Skeletal muscle tissue (tissue), 4 donors: Measurements from ENCODE around the gene HNF1B. TPM values are rescaled to one million over a fixed set of nuclear protein-coding genes. Genes with fewer than 3 reads are reported as not detected.

Experiments used
- H3K27ac ChIP-seq: one replicate; pipeline ENCODE4 v1.7.0; 2013; ENCODE audit warnings: mild to moderate bottlenecking, low read depth, low read length, inconsistent platforms
- H3K27me3 ChIP-seq, 3 donors: one replicate each; pipeline ENCODE4 v1.7.0; 2013; ENCODE audit warnings: low read length in 3 of 3; ENCODE audit not compliant: control insufficient read depth in 3 of 3, insufficient read depth in 3 of 3
- H3K36me3 ChIP-seq, 3 donors: one replicate each; pipeline ENCODE4 v1.7.0; 2013; ENCODE audit warnings: low read length in 3 of 3; ENCODE audit not compliant: control insufficient read depth in 3 of 3, insufficient read depth in 3 of 3
- H3K4me1 ChIP-seq, 3 donors: one replicate each; pipeline ENCODE4 v1.7.0; 2013; ENCODE audit warnings: low read length in 3 of 3, mild to moderate bottlenecking in 3 of 3; ENCODE audit not compliant: control insufficient read depth in 3 of 3, insufficient read depth in 3 of 3
- H3K4me3 ChIP-seq, 3 donors: one replicate each; pipeline ENCODE4 v1.7.0; 2013; ENCODE audit warnings: low read length in 3 of 3
- H3K9ac ChIP-seq, 3 donors: one replicate each; pipeline ENCODE4 v1.7.0; 2013; ENCODE audit warnings: low read length in 3 of 3, mild to moderate bottlenecking in 3 of 3, moderate library complexity in 2 of 3, low read depth in 1 of 3
- H3K9me3 ChIP-seq, 3 donors: one replicate each; pipeline ENCODE4 v1.7.0; 2013; ENCODE audit warnings: low read length in 3 of 3; ENCODE audit not compliant: control insufficient read depth in 3 of 3
- total RNA-seq: library from RNA; depleted of rRNA; stranded (reverse); fragments of >200 nt; gene quantifications from one replicate; pipeline ENCODE4 v1.2.3, GENCODE V29; 2014
- donor health status: Osteomylitis.

Gene HNF1B
- total RNA-seq, 1 donor from 2014 or later: not detected

GRCh38 chr17:37710344-37710886 lies 34.4 kb downstream of the HNF1B start:
- H3K4me1 ChIP-seq: no peaks in the 10 kb centered on the region
- peaks cover 23 to 41% (median 35%) of the 10 kb centered on the region in 3 donors for H3K27me3 ChIP-seq
- no peak overlapping the region for H3K4me3 ChIP-seq
- no peak overlapping the region for H3K27ac ChIP-seq
- H3K36me3 ChIP-seq: no peaks in the 10 kb centered on the region
- H3K9me3 ChIP-seq: no peaks in the 10 kb centered on the region
- H3K9ac ChIP-seq: no peak overlapping the region

DNA sequence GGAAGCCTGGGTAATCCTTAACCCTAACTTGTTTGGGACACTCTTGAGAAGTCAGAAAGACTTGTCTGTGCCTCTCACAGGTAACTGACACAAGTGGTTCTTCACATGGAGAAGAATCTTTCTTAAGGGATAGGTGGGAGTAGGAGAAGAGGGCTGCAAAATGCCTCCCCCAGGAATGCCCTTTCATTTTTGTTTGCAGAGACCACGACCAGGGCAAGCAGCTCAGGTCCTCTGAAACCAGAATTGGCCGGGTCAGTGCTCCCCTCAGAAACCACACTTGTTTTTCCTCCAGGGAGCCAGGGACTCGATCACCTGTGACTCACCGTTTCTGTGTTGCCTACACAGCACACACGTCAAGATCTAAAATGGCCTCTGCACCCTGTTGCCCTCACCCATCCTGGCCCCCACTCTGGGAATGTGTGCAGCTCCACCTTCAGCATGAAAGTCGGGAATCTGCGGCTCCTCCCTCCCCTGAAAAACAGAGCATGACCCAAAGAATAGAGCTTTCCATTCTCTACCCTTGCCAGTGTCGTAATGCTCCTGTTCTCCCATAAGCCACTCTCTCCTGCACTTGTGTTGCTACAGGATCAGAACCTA lies 36.1 kb downstream of the HNF1B start:
- Histone ChIP-seq H3K9me3 (no peaks in the 10 kb centered on the region), H3K27ac (no peak overlapping the region), H3K27me3 (peaks cover 16 to 26% (median 22%) of the 10 kb centered on the region in 3 donors), H3K9ac (no peak overlapping the region), H3K4me3 (no peak overlapping the region), H3K36me3 (no peaks in the 10 kb centered on the region), H3K4me1 (no peaks in the 10 kb centered on the region)

GRCh38 chr17:37708008-37708615 lies 36.7 kb downstream of the HNF1B start:
- peaks cover 14 to 26% (median 18%) of the 10 kb centered on the region in 3 donors for H3K27me3 ChIP-seq
- H3K4me1 ChIP-seq: no peaks in the 10 kb centered on the region
- no peaks in the 10 kb centered on the region for H3K9me3 ChIP-seq
- H3K27ac ChIP-seq: no peak overlapping the region
- H3K9ac ChIP-seq: no peak overlapping the region
- H3K36me3 ChIP-seq: no peaks in the 10 kb centered on the region
- H3K4me3 ChIP-seq: no peak overlapping the region

DNA sequence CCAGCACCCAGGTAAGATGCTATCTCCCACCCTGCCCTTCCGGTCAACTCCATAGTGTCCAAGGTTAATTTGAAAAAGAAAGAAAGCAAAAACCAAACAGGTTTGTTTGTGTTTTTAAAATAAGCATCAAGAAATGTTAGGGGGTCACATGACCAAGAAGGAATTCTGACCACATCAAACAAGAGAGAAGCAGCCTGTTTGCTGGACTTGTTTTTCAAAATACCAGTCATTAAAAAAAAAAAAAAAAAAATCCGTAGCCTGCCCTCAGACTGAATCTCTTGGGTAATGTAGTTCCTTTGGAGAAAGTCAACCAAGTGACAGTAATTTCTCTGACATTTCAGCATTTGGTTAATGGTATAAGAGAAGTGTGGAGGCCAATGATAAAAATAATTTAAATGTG lies 38.4 kb downstream of the HNF1B start:
- no peak overlapping the region for H3K4me3 ChIP-seq
- no peak overlapping the region for H3K27ac ChIP-seq
- no peaks in the 10 kb centered on the region for H3K4me1 ChIP-seq
- no peak overlapping the region for H3K9ac ChIP-seq
- peaks cover 14 to 18% (median 15%) of the 10 kb centered on the region in 3 donors for H3K27me3 ChIP-seq
- no peaks in the 10 kb centered on the region for H3K36me3 ChIP-seq
- no peaks in the 10 kb centered on the region for H3K9me3 ChIP-seq

DNA sequence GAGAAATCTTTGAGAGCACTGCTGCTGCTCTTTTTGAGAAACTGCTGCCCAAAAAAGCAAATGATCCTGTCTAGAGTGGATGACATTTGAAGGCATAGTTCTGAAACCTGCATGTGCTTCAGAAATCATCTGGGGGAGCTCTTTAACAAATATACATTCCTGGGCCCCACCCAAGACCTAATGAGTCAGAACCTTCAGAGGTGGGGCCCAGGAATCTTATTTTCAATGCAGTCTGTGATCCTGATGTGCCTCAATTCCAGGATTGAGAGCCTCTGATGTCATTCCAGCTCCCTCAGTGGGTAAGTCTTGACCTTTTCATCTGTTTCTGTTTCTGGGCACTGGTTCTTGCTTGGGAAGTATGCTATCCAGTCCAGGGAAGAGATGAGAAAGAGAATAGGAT lies 42.3 kb downstream of the HNF1B start:
- Histone ChIP-seq H3K4me3 (no peak overlapping the region), H3K9ac (no peak overlapping the region)

GRCh38 chr17:37701496-37701898 lies 43.4 kb downstream of the HNF1B start:
- H3K36me3 ChIP-seq: no peaks in the 10 kb centered on the region
- no peak overlapping the region for H3K4me3 ChIP-seq
- H3K9ac ChIP-seq: no peak overlapping the region
- no peaks in the 10 kb centered on the region for H3K4me1 ChIP-seq
- H3K27me3 ChIP-seq: peaks cover 4 to 15% (median 12%) of the 10 kb centered on the region in 3 donors
- H3K9me3 ChIP-seq: no peaks in the 10 kb centered on the region
- H3K27ac ChIP-seq: no peak overlapping the region

More for the DNA sequence above, 42.3 kb downstream of the HNF1B start:
- H3K9me3 ChIP-seq: no peaks in the 10 kb centered on the region
- H3K27me3 ChIP-seq: peaks cover 5 to 17% (median 9%) of the 10 kb centered on the region in 3 donors
- H3K27ac ChIP-seq: no peak overlapping the region
- no peaks in the 10 kb centered on the region for H3K36me3 ChIP-seq
- H3K4me1 ChIP-seq: no peaks in the 10 kb centered on the region

DNA sequence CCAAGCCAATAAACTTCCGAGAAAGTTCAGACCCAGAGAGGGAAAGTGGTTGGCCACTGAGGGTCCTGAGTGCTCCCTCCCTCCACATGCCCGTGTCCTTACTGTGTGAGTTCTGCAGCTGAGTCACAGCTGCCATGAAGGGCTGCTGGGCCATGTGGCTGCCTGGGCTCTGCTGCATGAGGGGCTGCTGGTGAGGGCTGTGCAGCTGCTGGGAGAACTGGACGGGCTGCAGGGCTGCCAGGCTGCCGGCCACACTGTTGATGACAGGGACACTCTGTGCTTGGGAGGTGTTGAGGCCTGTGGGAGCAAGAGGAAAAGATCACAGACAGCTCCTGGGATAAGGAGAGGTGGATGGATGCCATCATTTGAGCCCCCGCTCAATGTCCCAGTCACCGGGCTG lies 44.0 kb downstream of the HNF1B start:
- peaks cover 4 to 15% (median 12%) of the 10 kb centered on the region in 3 donors for H3K27me3 ChIP-seq
- H3K4me1 ChIP-seq: no peaks in the 10 kb centered on the region
- H3K4me3 ChIP-seq: no peak overlapping the region
- H3K27ac ChIP-seq: no peak overlapping the region
- H3K9me3 ChIP-seq: no peaks in the 10 kb centered on the region
- H3K36me3 ChIP-seq: no peaks in the 10 kb centered on the region
- no peak overlapping the region for H3K9ac ChIP-seq

DNA sequence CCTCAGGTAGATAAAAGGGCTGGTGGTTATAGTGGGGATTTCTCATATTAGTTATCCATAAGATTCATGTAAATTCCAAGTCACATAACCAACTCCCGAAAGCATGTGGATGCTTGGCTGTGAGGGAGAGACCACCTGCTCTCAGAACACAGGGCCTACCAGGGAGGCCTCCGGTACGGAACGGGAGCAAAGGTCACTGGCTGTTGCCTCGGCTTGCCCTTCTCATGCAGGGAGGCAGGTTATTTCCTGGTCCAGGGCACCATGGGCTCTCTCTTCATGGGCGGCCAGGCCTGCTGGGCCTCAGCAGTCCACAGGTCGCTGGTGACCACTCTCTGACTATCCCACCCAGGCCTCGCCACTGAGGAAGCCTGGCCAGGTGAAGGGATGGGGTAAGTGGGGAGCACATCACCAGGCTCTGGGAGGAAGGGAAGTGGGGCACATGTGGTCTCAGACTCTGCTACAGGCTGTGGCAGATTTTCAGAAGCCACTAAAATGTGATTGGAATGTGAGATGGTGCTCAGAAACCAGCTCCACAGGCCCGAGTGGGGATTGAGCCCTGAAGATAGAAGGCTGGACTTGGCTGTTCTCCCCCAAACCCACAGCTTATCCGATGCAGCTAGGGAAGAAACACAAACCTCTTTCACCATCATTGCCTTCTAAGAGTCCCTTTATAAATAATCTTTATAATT lies 45.4 kb downstream of the HNF1B start:
- peaks cover 4 to 15% (median 12%) of the 10 kb centered on the region in 3 donors for H3K27me3 ChIP-seq
- no peak overlapping the region for H3K27ac ChIP-seq
- H3K4me3 ChIP-seq: no peak overlapping the region
- no peaks in the 10 kb centered on the region for H3K36me3 ChIP-seq
- no peak overlapping the region for H3K9ac ChIP-seq
- no peaks in the 10 kb centered on the region for H3K4me1 ChIP-seq
- peaks cover 0 to 2% (median 0%) of the 10 kb centered on the region in 3 donors for H3K9me3 ChIP-seq

- Histone ChIP-seq H3K9me3 (peaks cover 0 to 2% (median 0%) of the 10 kb centered on the region in 3 donors), H3K9ac (no peak overlapping the region), H3K4me3 (no peak overlapping the region), H3K4me1 (no peaks in the 10 kb centered on the region), H3K27me3 (peaks cover 4 to 15% (median 12%) of the 10 kb centered on the region in 3 donors), H3K27ac (no peak overlapping the region), H3K36me3 (no peaks in the 10 kb centered on the region)
Observed at GRCh38 chr17:37698911-37699255, 46.0 kb downstream of the HNF1B start.
